HEK293 (cell line): ENCODE measurements around the gene RAB3GAP2.

Experiments
- CTCF ChIP-seq: fragments of 450-650 bp; formaldehyde crosslinking; IDR thresholded peaks from 2 replicates; pipeline ENCODE4 v1.5.1; 2016; ENCODE audit warnings: missing biosample characterization, missing genetic modification characterization
- REPIN1 ChIP-seq: fragments of 450-650 bp; formaldehyde crosslinking; IDR thresholded peaks from 2 replicates; pipeline ENCODE4 v1.5.1; 2017; ENCODE audit warnings: missing biosample characterization, missing genetic modification characterization, low read depth
- REST ChIP-seq: fragments of 450-650 bp; formaldehyde crosslinking; IDR thresholded peaks from 2 replicates; pipeline ENCODE4 v1.5.1; 2016; ENCODE audit warnings: missing biosample characterization, missing genetic modification characterization
- ZBTB21 ChIP-seq: fragments of 450-650 bp; formaldehyde crosslinking; IDR thresholded peaks from 2 replicates; pipeline ENCODE4 v1.5.1; 2017; ENCODE audit warnings: missing biosample characterization, missing genetic modification characterization
- ZNF16 ChIP-seq: fragments of 450-650 bp; formaldehyde crosslinking; IDR thresholded peaks from 2 replicates; pipeline ENCODE4 v1.5.1; 2016; ENCODE audit warnings: low read depth, missing biosample characterization, missing genetic modification characterization
- ZNF202 ChIP-seq: fragments of 450-650 bp; formaldehyde crosslinking; IDR thresholded peaks from 2 replicates; pipeline ENCODE4 v1.5.1; 2016; ENCODE audit warnings: missing biosample characterization, missing genetic modification characterization, borderline replicate concordance
- ZNF394 ChIP-seq: fragments of 450-650 bp; formaldehyde crosslinking; IDR thresholded peaks from 2 replicates; pipeline ENCODE4 v1.5.1; 2016; ENCODE audit warnings: missing biosample characterization, missing genetic modification characterization, mild to moderate bottlenecking, moderate library complexity, borderline replicate concordance
- ZNF514 ChIP-seq: fragments of 450-650 bp; formaldehyde crosslinking; IDR thresholded peaks from 2 replicates; pipeline ENCODE4 v1.5.1; 2016; ENCODE audit warnings: missing biosample characterization, missing genetic modification characterization
- ZNF768 ChIP-seq: fragments of 450-650 bp; formaldehyde crosslinking; IDR thresholded peaks from 2 replicates; pipeline ENCODE4 v1.5.1; 2018; ENCODE audit warnings: missing biosample characterization, mild to moderate bottlenecking, missing genetic modification characterization
- TF ChIP-seq, protein P1 (sequence below): IDR thresholded peaks from 2 replicates; pipeline ENCODE4 v1.6.1; 2011; ENCODE audit warnings: mild to moderate bottlenecking, low read depth, low read length, borderline replicate concordance

DNA sequence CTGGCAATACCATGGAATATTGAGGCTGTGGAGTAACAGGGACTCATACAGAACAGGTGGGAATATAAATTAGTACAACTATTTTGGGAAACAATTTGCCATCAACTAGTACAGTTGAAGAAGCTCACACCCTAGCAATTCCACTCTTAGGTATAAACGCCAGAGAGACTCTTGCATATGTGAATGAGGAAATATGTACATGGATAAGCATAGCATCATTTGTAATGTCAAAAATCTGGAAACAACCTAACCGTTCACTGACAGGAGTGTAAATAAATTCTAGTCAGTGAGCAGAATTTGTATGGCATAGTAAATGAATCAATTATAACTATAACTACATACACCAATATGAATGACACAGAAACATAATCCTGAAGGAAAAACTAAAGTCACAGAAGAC, 83.7 kb downstream of the RAB3GAP2 start:
- TF ChIP-seq CTCF = no peak
- TF ChIP-seq, protein P1, sequence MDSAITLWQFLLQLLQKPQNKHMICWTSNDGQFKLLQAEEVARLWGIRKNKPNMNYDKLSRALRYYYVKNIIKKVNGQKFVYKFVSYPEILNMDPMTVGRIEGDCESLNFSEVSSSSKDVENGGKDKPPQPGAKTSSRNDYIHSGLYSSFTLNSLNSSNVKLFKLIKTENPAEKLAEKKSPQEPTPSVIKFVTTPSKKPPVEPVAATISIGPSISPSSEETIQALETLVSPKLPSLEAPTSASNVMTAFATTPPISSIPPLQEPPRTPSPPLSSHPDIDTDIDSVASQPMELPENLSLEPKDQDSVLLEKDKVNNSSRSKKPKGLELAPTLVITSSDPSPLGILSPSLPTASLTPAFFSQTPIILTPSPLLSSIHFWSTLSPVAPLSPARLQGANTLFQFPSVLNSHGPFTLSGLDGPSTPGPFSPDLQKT = no peak
- TF ChIP-seq REST (tag by site-specific recombination) = no peak
- TF ChIP-seq ZNF202 (tag by site-specific recombination) = no peak
- no peak for TF ChIP-seq ZBTB21
- no peak for TF ChIP-seq ZNF514 (tag by site-specific recombination)
- TF ChIP-seq REPIN1 (tag by site-specific recombination) = no peak
- TF ChIP-seq ZNF768 = no peak
- no peak for TF ChIP-seq ZNF394 (tag by site-specific recombination)
- TF ChIP-seq ZNF16 (tag by site-specific recombination) = no peak
